HUES6 (cell line): Measurements from ENCODE around the gene PRKCI.

Experiments used
- H3K27ac ChIP-seq: 2 replicates; pipeline ENCODE4 v1.7.0; 2013; ENCODE audit warnings: low read depth, mild to moderate bottlenecking, low read length, inconsistent platforms
- H3K27me3 ChIP-seq: 2 replicates; pipeline ENCODE4 v1.6.1; 2013; ENCODE audit warnings: low read length; ENCODE audit not compliant: control insufficient read depth, insufficient read depth
- H3K36me3 ChIP-seq: 2 replicates; pipeline ENCODE4 v1.6.1; 2013; ENCODE audit warnings: low read length; ENCODE audit not compliant: control insufficient read depth, insufficient read depth
- H3K4me1 ChIP-seq: 2 replicates; pipeline ENCODE4 v1.6.1; 2013; ENCODE audit warnings: low read length; ENCODE audit not compliant: control insufficient read depth, insufficient read depth
- H3K4me3 ChIP-seq: 2 replicates; pipeline ENCODE4 v1.5.1; 2013; ENCODE audit warnings: low read depth, low read length
- H3K9ac ChIP-seq: one replicate; pipeline ENCODE4 v1.6.1; 2013; ENCODE audit warnings: mild to moderate bottlenecking, low read length
- H3K9me3 ChIP-seq: 2 replicates; pipeline ENCODE4 v1.6.1; 2013; ENCODE audit warnings: low read depth, low read length; ENCODE audit not compliant: control insufficient read depth, insufficient read depth

Gene PRKCI

GRCh38 chr3:170346481-170347392 is 124.5 kb downstream of the PRKCI start:
- H3K4me1 ChIP-seq = peaks cover 5% of the 10 kb centered on the region; the same call in 1 of the 2 replicates
- no peaks in the 10 kb centered on the region for H3K36me3 ChIP-seq
- no peak overlapping the region for H3K27ac ChIP-seq
- no peak overlapping the region for H3K4me3 ChIP-seq
- H3K9ac ChIP-seq = no peak overlapping the region
- H3K9me3 ChIP-seq = peaks cover 6% of the 10 kb centered on the region; the same call in 1 of the 2 replicates
- H3K27me3 ChIP-seq = no peaks in the 10 kb centered on the region

DNA sequence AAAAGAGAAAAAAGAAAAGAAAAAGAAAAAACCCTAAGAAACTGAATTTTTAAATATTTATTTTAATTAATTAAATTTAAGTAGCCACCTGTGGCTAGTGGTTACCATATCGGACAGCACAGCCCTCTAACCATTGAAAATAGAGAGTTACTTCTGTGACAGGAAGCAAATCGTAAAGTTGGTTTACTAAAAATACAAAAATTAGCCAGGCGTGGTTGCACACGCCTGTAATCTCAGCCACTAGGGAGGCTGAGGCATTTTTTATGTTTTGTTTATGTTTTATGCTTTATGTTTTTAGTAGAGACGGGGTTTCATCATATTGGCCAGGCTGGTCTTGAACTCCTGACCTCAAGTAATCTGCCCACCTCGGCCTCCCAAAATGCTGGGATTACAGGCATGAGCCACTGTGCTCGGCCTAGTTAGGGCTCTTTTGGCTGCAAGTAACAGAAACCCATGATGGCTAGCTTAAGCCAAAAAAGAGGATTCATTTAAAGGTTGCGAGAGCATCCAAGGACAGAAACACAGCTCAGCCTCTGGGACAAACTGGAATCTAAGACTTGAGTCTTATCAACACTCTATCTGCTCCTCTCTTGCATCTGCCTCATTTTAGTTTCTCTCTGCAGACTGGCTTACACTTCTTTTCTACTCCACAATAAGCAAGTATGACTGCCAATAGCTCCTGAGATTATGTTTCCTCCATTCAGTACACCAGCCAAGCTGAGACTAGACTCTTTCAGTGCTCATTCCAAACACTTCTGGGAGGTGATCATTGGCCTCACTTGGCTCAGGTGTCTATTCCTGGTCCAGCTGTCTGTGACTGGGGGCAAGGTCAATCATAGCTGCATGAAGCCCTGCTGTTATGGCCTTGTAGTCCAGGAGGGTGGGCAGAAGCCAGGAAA is 128.5 kb downstream of the PRKCI start:
- no peak overlapping the region for H3K4me3 ChIP-seq
- H3K9ac ChIP-seq = no peak overlapping the region
- H3K4me1 ChIP-seq = peaks cover 25% of the 10 kb centered on the region
- no peak overlapping the region for H3K27ac ChIP-seq
- no peaks in the 10 kb centered on the region for H3K9me3 ChIP-seq
- no peaks in the 10 kb centered on the region for H3K36me3 ChIP-seq
- H3K27me3 ChIP-seq = no peaks in the 10 kb centered on the region

DNA sequence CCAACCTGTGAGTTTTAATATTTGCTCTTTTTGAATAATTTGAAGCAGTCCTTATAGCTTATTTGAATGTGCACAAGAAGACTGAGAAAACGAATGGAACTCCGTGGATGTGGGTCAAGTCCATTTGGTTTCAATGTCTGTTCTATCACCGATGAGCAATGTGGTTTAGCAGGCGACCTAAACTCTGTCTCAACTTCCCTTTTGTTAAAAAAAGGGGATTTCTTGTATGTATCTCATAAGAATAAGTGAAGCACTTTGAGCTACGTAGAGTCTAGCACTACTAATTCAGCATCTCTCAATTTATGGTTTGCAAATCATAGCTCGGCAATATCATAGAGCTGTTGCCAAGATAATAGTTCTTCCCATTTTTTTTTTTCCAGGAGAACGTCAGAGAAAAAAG is 130.7 kb downstream of the PRKCI start:
- Histone ChIP-seq H3K4me3 (no peak overlapping the region), H3K27me3 (no peaks in the 10 kb centered on the region), H3K4me1 (peaks cover 30% of the 10 kb centered on the region), H3K9ac (no peak overlapping the region), H3K9me3 (no peaks in the 10 kb centered on the region), H3K27ac (0 out of 2 replicates have a peak overlapping the region, but pooled peaks have one; percentile 15), H3K36me3 (no peaks in the 10 kb centered on the region)

- H3K36me3 ChIP-seq = no peaks in the 10 kb centered on the region
- no peaks in the 10 kb centered on the region for H3K27me3 ChIP-seq
- no peaks in the 10 kb centered on the region for H3K9me3 ChIP-seq
- H3K4me1 ChIP-seq = peaks cover 30% of the 10 kb centered on the region
- H3K27ac ChIP-seq = peak overlapping the region; percentile 96
- no peak overlapping the region for H3K4me3 ChIP-seq
- no peak overlapping the region for H3K9ac ChIP-seq
Observed at GRCh38 chr3:170353485-170353884, 131.3 kb downstream of the PRKCI start.

DNA sequence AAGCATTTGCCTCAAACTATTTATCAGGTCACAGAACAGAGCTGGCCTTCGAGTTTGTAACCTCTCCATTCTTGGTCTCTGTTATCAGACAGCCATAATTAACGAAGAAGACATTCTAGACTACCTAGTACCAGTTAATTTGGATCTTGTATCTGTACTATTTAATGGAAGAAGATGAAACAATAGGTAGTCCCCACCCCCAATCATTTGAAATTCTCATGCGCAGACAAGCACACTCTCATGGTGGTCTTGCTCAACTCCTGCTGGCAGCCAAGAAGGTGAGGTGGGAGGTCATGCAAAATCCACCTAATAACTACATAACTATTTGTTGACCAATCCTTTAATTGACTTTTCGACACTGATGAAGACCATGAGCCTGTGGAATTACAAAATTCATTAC is 132.5 kb downstream of the PRKCI start:
- Histone ChIP-seq H3K4me1 (peaks cover 27% of the 10 kb centered on the region), H3K4me3 (peak overlapping the region; percentile 78), H3K27me3 (no peaks in the 10 kb centered on the region), H3K9me3 (no peaks in the 10 kb centered on the region), H3K9ac (peak overlapping the region; percentile 96), H3K36me3 (peaks cover 4% of the 10 kb centered on the region), H3K27ac (peak overlapping the region; percentile 96)
